ENCODE results near the gene TOP2B.

Gene TOP2B

GRCh38 chr3:25557694-25558093 is 107.0 kb downstream of the TOP2B start:
- no peak for DNase-seq (ENCODE audit: low read depth in 2 of 2)

GRCh38 chr3:25556447-25556846 is 108.3 kb downstream of the TOP2B start:
- DNase-seq (ENCODE audit: low read depth in 2 of 2), result no peak

- no peak for DNase-seq (ENCODE audit: low read depth in 2 of 2)
Measured at GRCh38 chr3:25555695-25556437, 108.8 kb downstream of the TOP2B start.

GRCh38 chr3:25554376-25554775 is 110.3 kb downstream of the TOP2B start:
- DNase-seq (ENCODE audit: low read depth in 2 of 2), result no peak

GRCh38 chr3:25552251-25552650 is 112.5 kb downstream of the TOP2B start:
- no peak for DNase-seq (ENCODE audit: low read depth in 2 of 2)

- DNase-seq (ENCODE audit: low read depth in 2 of 2), result no peak
Measured at GRCh38 chr3:25548836-25549235, 115.9 kb downstream of the TOP2B start.

- no peak for DNase-seq (ENCODE audit: low read depth in 2 of 2)
Measured at GRCh38 chr3:25547943-25548674, 116.6 kb downstream of the TOP2B start.

Measured in stimulated activated CD8-positive, alpha-beta memory T cell treated with anti-CD3 and anti-CD28 coated beads, Interleukin-2, amount 100 ng/mL, for 1 hour (primary cell).